Omental fat pad (tissue), 4 donors: ENCODE data around the gene TLCD3A. TPM values are rescaled to one million over a fixed set of nuclear protein-coding genes. Genes with fewer than 3 reads are reported as not detected.

Experiments used
- ATAC-seq: fragments of 150-250 bp; one replicate; pipeline ENCODE4 v1.9.1; 2016; ENCODE audit warnings: mild to moderate bottlenecking, moderate library complexity; ENCODE audit not compliant: low FRiP score
- DNase-seq: peaks from one replicate; pipeline ENCODE4 v3.0.0-alpha.2; 2019; ENCODE audit warnings: low spot score
- CTCF ChIP-seq, 3 donors: fragments of 450-650 bp; IDR thresholded peaks; one replicate each; pipeline ENCODE4 v1.5.1; 2016 to 2017; ENCODE audit warnings: antibody characterized with exemption in 3 of 3, mild to moderate bottlenecking in 3 of 3, moderate library complexity in 2 of 3
- total RNA-seq, 4 donors: library from RNA; depleted of rRNA; stranded (reverse); fragments of >200 nt; gene quantifications; one replicate each; pipeline ENCODE4 v1.1.0, GENCODE V29; 2016

Gene TLCD3A
- total RNA-seq, 4 donors from 2014 or later, result 5.2 to 45.3 (median 7.5) TPM

DNA sequence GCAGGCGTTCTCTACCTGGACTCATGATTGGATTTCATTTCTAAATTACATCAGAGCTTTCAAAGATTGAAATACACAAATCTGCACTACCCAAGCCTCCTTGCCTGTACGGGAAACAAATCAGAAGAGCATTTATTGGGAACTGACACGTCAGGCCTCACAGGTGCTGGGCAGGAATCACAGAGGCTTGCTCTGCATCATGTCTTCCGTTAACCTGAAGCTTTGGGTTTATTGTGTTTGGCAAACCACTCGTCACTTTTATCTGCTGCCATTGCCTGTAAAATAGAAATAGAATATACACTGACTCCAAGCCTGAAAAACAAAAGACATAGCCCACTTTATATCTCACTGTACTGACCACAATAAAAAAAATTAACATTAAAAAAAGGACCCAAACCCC, 27.6 kb downstream of the TLCD3A start:
- DNase-seq, result no peak
- no peak for TF ChIP-seq CTCF (IDR thresholded peaks at IDR 0.05)
- no peak for ATAC-seq

- ATAC-seq, result no peak
- DNase-seq, result no peak
- TF ChIP-seq CTCF (IDR thresholded peaks at IDR 0.05), result no peak
These were observed 28.0 kb downstream of the TLCD3A start for GRCh38 chr17:760371-760770.

- TF ChIP-seq CTCF (IDR thresholded peaks at IDR 0.05), result no peak
- no peak for ATAC-seq
- no peak for DNase-seq
These were observed 34.7 kb downstream of the TLCD3A start for GRCh38 chr17:767076-767475.

DNA sequence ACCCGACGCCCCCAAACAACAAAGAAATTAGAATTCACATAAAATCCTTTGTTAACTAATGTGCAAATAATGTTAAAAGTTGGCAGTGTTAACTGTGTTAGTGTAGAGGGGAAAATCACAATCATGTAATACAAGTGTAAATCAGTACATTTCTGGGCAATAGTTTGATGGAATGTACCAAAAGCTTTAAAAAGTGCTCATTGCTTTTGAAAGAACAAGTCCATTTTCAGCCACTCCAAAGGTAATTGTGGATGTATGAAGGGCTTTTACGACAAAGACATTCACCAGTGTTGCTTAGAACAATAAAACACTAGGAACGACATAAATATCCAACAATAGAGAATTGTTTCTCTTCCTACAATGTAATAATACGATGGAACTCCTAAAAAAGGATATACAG, 40.6 kb downstream of the TLCD3A start:
- ATAC-seq (no peak), DNase-seq (no peak)
- no peak for TF ChIP-seq CTCF (IDR thresholded peaks at IDR 0.05)

- DNase-seq (no peak), ATAC-seq (no peak)
- no peak for TF ChIP-seq CTCF (IDR thresholded peaks at IDR 0.05)
These were observed 41.3 kb downstream of the TLCD3A start for GRCh38 chr17:773467-774312.

DNA sequence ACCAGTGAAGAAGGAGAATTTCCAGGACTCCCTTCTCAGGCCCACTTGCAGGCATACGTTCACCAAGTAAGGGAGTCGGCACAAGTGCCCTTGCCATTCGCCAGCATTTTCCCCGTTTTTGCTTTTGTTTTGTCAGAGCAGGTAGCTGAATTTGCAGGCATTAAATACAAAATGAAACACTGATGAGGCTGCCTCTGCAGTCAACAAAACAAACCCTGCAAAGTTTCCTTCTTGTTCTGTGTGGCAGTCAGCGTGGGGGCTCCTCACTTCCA, 41.9 kb downstream of the TLCD3A start:
- ATAC-seq (no peak), DNase-seq (no peak)
- no peak for TF ChIP-seq CTCF (IDR thresholded peaks at IDR 0.05)

DNA sequence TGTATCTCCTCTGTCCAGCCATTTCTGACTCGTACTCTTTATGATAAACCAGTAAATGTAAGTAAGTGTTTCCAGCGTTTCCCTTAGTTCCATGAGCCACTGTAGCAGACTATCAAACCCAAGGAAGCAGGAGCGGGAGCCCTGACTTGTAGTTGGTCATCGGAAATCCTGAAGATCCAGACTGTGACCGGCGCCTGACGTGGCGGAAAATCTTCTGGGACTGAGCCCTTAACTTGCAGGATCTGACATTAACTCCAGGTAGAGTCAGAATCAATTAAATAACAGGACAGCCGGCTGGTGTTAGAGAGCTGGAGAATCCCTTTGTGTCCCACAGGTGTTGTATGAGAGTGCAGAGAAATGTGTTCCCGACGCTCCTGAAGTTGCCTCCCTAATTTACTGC, 45.7 kb downstream of the TLCD3A start:
- no peak for DNase-seq
- TF ChIP-seq CTCF (IDR thresholded peaks at IDR 0.05), result no peak
- ATAC-seq, result no peak
